GM12892 (cell line): ENCODE measurements around the gene AP2M1.

ENCODE experiments used
- POLR2A ChIP-seq: IDR thresholded peaks from 2 replicates; pipeline ENCODE4 v1.6.1; 2011; ENCODE audit warnings: low read depth, low read length, control low read depth
- TAF1 ChIP-seq: IDR thresholded peaks from 2 replicates; pipeline ENCODE4 v1.6.1; 2011; ENCODE audit warnings: low read depth, mild to moderate bottlenecking, control low read depth, low read length, borderline replicate concordance

DNA sequence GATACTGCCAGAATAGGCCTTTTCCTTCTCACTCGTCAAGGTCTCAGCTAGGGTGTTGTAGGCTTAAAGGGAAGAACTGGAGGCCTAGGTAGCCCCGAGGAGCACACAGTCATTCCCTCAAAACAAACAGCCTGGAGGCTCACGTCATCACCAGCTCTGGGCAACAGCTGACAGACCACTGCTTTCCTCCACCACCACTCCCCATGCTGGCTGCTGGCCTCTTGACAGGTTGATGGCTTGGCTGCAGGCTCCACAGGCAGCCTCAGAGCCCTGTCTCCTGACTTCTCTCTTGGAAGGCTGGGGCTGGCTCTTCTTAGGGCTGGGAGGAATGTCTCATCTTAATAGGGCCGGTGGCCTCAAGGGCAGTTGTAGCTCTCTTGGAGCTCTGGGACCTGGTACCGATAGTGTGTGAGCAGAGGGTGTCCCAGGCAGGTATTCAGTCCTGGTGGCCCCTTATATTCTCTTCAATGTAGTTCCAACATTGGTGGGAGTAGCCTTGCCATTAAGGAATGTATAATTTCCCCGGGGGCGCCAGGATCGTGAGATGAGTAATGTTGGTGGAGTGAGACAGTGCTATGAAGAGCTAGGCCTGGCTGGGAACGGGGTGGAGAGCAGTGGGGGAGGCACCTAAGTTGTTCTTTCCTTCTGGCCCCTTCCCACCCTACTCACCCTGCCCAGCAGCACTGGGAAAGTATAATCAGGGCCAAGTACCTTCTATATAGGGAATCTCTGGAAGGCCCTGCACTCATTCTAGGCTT is 6.1 kb upstream of the AP2M1 start:
- TF ChIP-seq TAF1 (no peak), POLR2A (no peak)
